CD1c-positive myeloid dendritic cell (primary cell): ENCODE data around the gene FCN2.

Source experiments
- DNase-seq: peaks from one replicate; pipeline ENCODE4 v3.0.0-alpha.2; 2016; ENCODE audit errors: extremely low spot score

The FCN2 gene

DNA sequence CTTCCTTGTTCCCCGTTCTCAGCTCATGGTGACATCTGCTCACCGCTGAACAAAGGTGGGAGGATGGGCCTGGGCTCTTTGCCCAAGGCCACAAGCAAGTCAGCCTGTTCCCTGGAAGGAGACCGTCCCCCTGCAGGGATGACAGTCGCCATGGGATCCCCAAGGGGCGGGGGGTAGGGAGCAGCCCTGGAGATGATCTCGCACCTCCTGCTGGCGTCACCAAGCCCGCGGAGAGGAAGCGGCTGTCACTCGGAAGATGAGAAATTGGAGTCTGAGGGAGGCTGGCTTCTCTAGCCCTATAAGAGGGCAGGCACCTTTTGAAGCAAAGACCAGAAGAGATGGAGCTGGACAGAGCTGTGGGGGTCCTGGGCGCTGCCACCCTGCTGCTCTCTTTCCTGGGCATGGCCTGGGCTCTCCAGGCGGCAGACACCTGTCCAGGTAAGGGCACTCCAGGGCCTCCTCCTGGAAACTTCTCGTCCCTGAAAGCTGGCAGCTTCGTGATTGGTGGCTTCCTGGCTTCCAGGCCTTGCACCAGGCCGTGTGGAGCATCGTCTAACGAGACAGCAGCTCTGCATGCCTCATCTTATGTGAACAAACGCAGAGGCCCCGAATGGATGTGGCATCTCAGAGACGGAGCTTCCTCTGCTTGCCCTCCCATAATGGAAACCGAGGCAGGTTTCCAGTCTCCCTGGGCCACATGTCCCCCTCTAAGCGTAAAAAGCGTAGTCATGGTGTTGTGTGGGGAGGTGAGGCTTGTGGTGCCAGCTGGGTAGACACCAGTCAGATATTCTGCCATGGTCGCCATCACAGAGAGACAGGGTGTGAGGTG is at the start of gene FCN2:
Gene FCN2, plus strand, starts transcription at position 327 of the 829 bp plus-strand sequence. Its CDS starts 12 bp downstream, at position 339.
- no peak for DNase-seq

DNA sequence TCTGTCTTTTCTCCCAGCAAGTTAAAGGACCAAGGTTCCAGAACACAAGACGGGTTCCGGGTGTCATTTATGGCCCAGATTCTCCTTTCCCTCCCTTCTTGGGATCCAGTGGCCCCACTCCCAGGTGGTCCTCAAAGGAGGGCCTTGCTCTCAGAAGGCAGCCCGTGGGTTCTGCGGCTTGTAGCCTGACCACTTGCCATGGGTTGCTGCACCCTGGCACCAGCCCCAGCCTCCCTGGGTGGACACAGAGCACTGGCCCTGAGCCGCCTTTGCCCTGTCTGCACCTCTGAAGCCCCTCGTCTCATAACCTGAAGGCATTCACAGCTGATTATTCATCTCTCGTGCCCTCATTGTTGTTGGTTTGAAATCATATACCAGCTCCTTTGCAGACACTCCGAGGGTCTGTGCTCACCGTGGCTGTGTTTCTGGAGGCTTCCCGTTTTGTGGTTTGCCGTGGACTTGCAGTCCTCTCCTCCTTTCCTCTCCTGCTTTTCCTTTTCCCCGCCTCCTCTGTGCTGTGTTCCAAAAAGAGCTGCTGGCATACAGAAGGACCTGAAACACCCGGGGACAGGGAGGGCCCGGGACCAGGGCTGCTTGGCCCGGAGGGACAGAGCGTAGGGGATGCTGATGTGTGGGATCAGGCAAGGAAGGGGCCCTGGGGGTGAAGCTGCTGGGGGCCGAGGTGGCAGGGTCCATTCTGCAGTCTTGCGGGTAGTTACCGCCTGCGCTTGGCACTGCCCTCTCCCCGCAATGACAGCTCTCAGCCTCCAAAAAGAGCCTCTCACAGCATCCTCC is 49.5 kb upstream of the FCN2 start:
- DNase-seq, result no peak

DNA sequence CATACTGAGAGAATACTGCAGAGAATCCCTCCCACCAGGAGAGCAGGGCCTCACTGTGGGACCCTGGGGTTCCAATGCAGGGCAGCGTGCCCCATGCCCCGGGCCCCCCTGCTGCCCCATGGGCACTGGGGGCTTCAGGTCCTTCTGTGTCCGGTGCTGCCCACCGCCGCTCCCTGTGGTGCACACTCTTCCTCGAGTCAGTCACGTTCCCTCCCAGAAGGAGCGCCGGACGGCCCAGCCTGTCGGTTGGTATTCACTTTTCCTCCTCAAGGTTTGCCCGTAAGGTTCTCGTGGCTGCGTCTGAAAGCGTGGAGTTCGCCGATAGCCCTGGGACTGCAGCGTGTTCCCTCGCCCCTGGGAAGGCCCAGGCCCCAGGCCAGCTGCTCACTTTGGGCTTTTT is 48.1 kb upstream of the FCN2 start:
- no peak for DNase-seq

DNA sequence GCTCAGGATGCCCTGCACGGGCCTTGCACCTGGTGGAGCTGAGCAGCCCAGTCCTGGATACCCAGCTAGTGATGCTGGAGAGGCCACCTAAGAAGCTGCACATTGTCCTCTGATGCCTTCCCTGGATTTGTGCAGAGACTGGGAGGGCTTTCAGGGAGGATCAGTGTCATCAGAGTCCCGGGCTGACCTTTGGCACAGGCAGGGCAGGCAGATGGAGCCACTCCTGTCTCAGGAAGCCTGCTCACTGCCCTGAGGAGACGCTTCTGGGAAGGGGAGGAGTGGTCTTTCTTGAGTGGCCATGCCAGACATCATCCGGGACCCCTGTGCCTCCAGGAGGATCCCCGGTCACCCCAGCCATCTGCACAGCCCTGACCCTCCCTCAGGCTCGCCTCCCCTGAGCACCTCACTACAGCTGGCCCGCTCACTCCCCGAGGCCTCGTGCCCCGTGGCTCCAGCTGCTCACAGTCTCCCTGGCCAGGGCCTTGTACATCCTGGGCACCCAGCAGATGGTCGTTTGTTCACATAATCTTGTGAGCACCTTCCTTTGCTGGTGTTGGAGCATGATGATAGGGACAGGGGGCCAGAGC is 47.2 kb upstream of the FCN2 start:
- no peak for DNase-seq

DNA sequence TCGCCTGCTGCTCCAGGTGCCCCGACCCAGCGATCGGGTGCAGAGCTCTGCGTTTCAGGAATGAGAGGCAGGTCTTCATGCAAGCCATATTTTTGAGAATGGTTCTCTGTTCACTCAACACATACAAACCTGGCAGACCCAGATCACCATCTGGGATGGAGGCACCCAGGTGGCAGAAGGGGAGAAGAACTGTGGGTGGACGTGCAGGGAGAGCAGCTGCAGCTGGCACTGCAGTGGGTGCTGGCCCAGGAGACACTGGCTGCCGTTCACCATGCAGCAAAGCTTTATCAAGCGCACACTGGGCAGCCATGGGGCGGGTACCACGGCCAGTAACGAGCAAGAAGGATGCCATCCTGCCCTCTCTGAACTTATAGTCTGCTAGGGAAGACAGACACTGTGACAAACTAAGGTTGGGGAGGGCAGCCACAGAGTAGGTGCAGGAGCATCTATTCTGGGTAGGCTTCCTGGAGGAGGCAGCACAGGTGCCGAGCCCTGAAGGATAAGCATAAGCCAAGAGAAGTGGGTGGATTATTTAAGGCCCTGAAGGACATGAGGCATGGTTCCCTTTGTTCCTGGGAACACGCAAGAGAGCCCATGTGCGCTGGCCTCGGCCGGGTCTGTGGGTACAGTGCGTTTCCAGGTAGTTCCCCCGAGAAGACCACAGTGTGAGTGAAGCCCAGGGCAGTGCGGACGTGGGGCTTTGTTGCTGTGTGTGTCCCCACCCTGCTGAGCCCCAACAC is 46.2 kb upstream of the FCN2 start:
- DNase-seq, result no peak

DNA sequence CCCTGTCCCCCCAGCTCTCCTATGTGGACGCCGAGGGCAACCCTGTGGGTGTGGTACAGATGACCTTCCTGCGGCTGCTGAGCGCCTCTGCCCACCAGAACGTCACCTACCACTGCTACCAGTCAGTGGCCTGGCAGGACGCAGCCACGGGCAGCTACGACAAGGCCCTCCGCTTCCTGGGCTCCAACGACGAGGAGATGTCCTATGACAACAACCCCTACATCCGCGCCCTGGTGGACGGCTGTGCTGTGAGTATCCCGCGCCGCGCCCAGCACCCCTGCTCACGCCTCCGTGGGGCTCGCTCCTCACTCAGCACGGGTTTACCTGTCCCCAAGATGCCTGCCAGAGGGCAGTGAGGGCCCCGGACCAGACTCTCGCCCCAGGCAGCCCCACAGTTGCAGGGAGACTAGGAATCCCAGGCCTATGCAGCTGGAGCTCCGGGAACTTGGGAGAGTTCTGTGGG is 45.6 kb upstream of the FCN2 start:
- DNase-seq, result no peak

DNA sequence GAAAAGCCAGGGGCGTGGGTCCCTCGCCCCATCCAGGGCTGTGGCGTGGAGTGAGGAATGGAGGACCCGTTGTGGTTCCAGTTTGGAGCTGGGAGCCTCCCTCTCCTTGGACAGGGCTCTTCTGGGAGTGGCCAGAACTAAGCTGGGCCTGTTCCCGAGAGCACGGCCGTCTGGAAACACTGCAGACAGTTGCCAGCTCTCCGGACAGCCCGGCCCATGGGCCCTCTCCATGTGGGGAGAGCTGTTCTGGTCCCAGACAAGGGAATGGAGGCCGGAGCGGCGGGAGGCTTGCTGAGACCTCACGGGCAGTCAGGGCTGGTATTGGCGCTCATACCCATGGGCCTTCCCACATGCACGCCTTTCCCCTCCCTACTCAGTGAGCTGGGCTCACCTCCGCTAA is 45.2 kb upstream of the FCN2 start:
- DNase-seq, result no peak

DNA sequence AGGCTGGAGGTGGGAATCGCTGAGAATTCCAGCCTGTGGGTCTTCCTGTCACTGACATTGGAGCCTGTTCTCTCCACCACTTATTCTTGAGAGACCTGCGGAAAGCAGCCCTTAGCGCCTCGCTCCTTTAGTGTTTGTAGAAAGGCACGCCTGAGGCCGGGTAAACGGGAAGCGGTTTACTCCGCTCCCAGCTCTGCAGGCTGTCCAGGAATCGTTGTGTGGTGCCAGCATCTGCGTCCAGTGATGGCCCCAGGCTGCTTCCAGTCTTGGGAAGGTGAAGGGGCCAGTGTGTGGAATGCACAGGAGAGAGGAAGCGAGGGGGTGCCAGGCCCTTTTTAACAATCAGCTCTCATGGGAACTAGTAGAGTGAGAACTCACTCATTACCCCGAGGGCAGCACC is 44.6 kb upstream of the FCN2 start:
- DNase-seq, result no peak

DNA sequence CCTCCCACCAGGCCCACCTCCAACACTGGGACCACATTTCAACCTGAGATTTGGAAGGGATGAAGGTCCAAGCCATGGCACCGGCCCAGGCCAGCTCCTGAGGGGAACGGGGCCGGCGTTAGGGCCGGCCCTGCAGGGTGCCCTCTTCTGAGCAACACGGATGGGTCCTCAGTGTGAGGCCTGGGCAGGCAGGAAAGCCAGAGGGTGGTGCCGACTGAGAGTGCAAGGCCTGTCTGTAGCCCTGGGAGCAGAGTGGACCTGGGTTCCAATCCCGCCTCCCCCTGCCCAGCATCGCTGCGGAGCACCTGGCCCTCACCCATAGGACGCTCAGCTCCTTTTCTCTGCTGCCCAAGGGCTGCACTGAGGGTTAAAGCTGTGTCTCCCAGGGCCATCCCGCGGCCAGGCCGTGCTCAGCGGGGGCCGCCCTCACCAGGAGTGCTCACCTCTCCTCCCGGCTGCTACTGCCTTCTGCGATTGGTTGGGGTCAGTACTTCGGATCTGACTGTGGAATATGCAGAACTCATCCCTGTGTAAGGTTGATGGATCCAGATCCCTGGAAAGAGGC is 44.1 kb upstream of the FCN2 start:
- DNase-seq, result no peak

DNA sequence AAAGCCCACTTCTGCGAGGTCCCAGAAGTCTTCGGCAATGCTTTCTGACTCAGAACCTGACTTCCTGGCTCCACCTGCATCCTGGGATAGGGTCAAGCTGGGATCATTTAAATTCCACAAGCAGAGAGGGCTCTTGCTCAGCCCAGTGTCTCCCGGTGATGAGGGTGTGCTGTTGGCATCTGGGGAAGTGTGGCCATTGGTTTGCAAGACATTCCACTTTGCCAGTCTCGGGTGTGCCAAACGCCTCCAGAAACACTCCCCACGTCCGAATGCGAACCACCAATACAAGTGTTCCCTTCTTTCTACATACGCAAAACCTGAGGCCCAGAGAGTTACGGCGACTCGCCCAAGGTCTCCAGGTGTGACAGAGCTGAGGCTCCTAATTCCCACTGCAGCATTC is 43.1 kb upstream of the FCN2 start:
- DNase-seq, result no peak

DNA sequence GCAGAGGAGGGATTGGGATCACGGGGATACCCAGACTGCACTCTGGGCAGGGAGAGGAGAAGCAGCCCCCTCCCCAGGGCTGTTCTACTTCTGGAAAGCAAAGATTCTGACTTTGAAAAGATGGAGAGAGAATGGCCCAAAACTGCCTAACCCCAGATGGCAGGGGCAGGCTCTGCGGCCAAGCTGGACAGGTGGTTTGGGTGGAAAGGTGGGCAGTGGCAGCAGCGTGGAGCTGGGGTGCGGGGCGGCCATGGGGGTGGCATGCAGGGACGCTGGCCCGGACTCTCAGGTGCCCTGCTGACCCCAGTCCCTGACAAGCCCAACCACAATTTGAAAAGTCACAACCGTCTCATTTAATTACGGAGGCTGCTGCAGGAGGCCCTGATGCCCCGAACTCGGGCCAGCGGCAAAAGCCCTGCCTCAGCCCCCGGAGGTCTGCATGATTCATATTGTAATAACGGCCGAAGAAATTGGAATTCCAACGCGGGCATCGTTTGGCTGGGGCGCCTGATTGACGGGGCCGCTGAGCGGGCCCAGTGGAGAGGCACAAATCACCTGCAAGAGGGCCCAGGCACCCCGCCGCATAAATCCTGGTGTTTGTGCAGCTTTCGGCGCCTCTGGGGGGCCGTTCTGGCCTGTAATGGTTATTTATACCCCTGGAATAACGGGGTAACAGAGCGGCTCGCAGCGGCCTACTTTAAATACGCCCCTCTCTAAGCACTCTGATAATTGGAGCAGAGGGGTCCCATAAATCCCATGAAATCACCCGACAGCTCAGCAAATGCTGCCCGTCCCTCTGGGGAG is 41.8 kb upstream of the FCN2 start:
- DNase-seq, result no peak

DNA sequence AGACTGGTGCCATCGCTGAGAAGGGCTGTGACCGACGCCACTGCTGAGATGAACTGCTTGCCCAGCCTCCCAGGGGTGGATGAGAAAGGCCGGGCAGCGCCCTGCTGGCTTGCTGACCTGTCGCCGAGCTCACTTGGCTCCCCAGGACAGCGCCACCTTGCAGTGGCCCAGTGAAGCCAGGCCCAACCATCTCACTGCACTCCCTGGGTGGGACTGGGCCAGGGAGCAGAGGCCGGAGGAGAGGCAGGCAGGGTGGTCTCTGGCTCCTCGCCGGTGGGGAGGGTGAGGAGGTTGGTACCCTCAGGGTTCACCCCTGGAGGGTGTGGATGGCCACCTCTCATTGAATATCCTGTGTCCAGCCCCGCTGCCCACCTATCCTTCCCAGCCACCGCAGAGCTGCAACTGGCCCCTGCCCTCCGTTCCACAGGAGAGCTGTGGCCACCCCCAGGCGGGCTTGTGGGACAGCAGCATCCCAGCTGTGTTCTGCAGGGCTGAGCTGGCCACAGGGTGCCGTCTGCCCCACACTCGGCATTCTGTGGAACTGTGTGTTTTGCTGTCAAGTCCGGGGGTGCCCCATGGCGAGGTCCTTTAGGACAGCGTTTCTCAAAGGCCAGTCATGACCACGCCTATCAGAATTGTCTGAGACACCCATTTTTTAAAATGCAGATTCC is 41.0 kb upstream of the FCN2 start:
- no peak for DNase-seq

DNA sequence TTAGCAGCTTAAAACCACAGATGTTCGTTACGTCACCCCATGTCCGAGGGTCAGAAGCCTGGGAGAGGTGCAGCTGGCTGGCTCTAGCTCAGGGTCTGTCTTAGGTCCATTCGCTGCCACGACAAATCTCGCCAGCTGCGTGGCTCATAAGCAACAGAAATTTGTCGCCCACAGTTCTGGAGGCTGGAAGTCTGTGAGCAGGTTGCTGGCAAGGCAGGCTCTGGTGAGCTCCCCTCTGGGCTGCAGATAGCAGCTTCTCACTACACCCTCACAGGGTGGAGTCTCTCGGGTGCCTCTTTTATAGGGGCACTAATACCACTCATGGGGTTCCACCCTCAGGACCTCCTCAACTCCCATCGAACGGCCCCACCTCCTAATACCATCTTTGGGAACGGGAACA is 40.1 kb upstream of the FCN2 start:
- no peak for DNase-seq

DNA sequence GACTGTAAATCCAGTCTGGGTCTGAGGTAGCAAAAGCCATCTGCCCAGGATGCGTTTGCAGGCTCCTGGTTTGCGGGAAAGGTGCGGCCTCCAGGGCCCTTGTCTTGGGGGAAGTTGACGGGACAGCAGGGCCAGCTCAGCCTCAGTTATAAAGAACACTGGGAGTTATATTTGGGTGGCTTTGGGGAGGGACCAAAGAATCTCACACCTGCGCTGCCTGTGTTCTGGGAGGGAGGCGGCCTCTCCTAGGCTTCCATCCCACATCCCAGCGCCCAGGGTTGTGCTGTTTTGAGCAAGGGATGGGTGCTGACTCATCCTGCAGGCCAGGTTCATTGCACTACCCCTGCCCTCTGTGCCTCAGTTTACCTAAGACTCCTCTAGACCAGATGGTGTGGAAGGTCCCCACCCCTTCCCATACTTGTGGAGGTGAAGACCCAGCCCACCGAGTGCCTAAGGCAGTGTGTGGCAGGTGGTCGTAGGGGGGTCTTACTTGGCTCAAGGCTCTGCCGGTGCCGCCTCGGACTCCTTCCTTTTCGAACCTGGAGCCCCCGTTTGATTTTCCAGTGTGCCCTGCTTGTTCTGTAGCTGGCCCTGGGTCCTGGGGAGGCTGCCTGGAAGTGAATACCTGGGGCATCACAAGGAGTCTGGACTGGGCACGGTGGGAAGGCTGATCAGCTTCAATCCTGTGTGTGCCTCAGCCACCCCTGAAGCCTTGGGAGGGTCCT is 39.3 kb upstream of the FCN2 start:
- no peak for DNase-seq

DNA sequence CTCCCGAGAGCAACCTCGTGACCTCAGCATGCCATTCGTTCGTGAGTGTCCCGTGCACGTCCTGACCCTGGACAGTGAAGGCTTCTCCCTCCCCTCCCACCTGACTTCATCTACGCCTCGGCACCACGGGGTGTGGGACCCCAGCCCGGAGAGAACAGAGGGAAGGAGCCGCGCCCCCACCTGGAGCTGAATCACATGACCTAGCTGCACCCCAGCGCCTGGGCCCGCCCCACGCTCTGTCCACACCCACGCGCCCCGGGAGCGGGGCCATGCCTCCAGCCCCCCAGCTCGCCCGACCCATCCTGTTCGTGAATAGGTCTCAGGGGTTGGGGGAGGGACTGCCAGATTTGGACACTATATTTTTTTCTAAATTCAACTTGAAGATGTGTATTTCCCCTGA is 38.3 kb upstream of the FCN2 start:
- no peak for DNase-seq

DNA sequence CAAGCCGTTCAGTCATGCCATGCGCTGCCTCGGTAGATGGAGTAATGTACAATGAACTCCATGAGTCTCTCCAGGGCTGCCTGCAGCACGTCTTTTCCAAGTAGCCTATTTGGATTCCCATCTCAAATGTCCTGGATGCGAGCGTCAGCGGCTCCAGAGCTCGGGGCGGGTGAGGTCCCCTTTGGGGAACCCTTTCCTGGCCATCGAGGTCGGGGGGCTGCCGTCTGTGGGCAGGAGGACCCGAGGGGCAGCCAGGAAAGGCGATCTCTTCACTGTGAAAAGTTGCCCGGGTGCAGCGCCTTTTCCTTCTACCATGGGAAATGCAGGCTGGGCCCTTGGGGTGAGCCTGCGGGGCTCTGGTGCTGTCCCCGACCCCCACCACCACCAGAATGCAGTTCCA is 36.9 kb upstream of the FCN2 start:
- DNase-seq, result no peak

DNA sequence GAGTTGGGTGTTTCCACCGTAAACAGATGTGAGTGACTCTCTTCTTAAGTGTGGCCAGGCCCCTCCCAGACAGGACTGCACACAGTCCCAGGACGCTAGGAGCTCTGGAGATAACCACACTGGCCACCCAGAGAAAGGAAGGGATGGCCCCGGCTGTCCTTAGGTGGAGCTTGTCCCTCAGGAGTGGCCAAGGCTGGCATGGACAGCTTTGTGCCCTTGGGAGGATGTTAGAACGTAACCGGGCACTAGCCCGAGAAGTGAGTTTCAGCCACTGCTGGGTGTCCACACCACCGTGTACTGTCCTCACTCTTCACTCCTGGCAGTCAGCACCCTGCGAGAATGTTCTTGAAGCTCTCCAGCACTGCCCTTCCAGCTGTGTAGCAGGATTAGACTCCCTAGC is 35.8 kb upstream of the FCN2 start:
- DNase-seq, result no peak

DNA sequence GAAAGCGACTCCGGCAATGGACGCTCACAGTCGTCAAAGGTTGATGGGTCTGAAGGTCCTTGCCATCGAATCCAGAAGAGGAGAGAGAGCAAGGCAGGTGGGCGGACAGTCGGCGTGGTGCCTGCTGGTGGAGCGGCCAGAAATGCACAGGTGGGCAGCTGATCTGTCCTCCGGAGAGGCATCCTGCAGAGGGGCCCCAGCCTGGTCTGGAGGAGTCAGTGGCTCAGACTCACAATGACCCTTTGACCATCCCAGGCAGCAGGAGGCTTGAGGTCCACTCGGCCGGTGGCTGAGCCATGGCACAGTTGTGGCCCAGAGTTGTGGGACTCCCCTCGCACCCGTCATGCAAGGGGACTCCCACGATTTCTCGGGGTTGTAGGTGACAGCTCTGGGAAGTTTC is 34.4 kb upstream of the FCN2 start:
- no peak for DNase-seq

DNA sequence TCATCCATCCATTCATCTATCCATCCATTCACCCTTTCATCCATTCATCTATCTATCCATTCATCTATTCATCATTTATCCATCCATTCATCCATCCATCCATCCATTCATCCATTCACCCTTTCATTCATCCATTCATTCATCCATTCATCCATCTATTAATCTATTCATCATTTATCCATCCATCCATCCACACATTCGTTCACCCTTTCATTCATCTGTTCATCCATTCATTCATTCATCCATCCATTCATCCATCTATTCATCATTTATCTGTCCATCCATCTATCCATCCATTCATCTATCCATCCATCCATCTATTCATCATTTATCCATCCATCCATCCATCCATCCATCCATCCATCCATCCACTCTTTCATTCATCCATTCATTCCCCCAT is 33.9 kb upstream of the FCN2 start:
- no peak for DNase-seq

DNA sequence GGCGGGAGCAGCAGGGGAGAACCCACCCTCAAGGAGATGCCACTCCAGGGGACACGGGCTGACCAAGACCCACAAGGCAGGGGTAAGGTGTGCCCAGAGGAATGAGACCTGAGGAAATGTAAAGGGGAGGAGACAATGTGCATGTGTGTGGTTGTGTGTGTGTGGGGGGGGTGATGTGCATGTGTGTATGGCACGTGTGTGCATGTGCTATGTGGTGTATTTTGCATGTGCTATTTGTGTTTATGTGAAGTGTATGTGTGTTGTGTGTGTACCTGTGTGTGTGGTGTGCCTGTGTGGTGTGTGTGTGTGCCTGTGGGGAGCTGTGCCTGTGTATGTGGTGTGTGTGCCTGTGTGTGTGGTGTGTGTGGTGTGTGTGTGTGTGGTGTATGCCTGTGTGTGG is 33.5 kb upstream of the FCN2 start:
- no peak for DNase-seq
